GM18861 (cell line): ENCODE measurements around the gene FRK.

Experiments
- ATAC-seq: cut with Tn5 transposase; IDR thresholded peaks from one replicate; pipeline ENCODE4 v1.9.1; 2021; ENCODE audit not compliant: unreplicated experiment

Gene FRK

GRCh38 chr6:116036885-116037284, 23.8 kb downstream of the FRK start:
- no peak for ATAC-seq

- ATAC-seq, result no peak
Measured at GRCh38 chr6:116036075-116036773, 24.5 kb downstream of the FRK start.

GRCh38 chr6:116035616-116036015, 25.1 kb downstream of the FRK start:
- ATAC-seq, result no peak

- ATAC-seq, result no peak
Measured at GRCh38 chr6:116034327-116034726, 26.4 kb downstream of the FRK start.

- no peak for ATAC-seq
Measured at GRCh38 chr6:116033687-116034303, 26.9 kb downstream of the FRK start.

GRCh38 chr6:116030770-116031169, 29.9 kb downstream of the FRK start:
- no peak for ATAC-seq

- ATAC-seq, result peak; percentile 50
Measured at GRCh38 chr6:116029535-116029934, 31.2 kb downstream of the FRK start.

GRCh38 chr6:116028233-116028632, 32.5 kb downstream of the FRK start:
- ATAC-seq, result no peak

- peak; percentile 44 for ATAC-seq
Measured at GRCh38 chr6:116027801-116028200, 32.9 kb downstream of the FRK start.

GRCh38 chr6:116025405-116025804, 35.3 kb downstream of the FRK start:
- ATAC-seq, result no peak

GRCh38 chr6:116022841-116023445, 37.7 kb downstream of the FRK start:
- ATAC-seq, result no peak

- no peak for ATAC-seq
Measured at GRCh38 chr6:116020738-116021137, 40.0 kb downstream of the FRK start.

GRCh38 chr6:116019428-116019827, 41.3 kb downstream of the FRK start:
- peak; percentile 90 for ATAC-seq

GRCh38 chr6:116018976-116019375, 41.7 kb downstream of the FRK start:
- ATAC-seq, result no peak

GRCh38 chr6:116017546-116018295, 43.0 kb downstream of the FRK start:
- no peak for ATAC-seq

GRCh38 chr6:116016846-116017545, 43.7 kb downstream of the FRK start:
- ATAC-seq, result no peak

GRCh38 chr6:116015983-116016382, 44.7 kb downstream of the FRK start:
- no peak for ATAC-seq

GRCh38 chr6:116015561-116015960, 45.1 kb downstream of the FRK start:
- ATAC-seq, result no peak

GRCh38 chr6:116012951-116013350, 47.7 kb downstream of the FRK start:
- no peak for ATAC-seq

- no peak for ATAC-seq
Measured at GRCh38 chr6:116012471-116012949, 48.2 kb downstream of the FRK start.

- peak; percentile 63 for ATAC-seq
Measured at GRCh38 chr6:116011520-116011919, 49.2 kb downstream of the FRK start.
